HepG2 (cell line): ENCODE measurements around the gene CEP164. TPM values are rescaled to one million over a fixed set of nuclear protein-coding genes. Genes with fewer than 3 reads are reported as not detected.
A peak's percentile ranks its signal among the peaks of the same experiment; 100 is the strongest.

Source experiments
- CREB1 ChIP-seq, 2 experiments: fragments of 450-650 bp in 1 of 2; IDR thresholded peaks; 2 replicates each; pipeline ENCODE4 v1.6.1; 2016 to 2017; ENCODE audit warnings: control low read depth in 1 of 2, mild to moderate bottlenecking in 1 of 2, missing compliant biosample characterization in 1 of 2, missing genetic modification characterization in 1 of 2
- EEA1 ChIP-seq: sonication (generic); formaldehyde crosslinking; IDR thresholded peaks from 2 replicates; pipeline ENCODE4 v1.5.1; 2020; ENCODE audit warnings: mild to moderate bottlenecking, missing genetic modification reagents, borderline replicate concordance
- EZH2 ChIP-seq: conservative IDR thresholded peaks from 2 replicates; pipeline ENCODE4 v1.6.1; 2012; ENCODE audit warnings: mild to moderate bottlenecking, low read depth, low read length, moderate library complexity
- FOXA1 ChIP-seq, 2 experiments: fragments of 450-650 bp in 1 of 2; sonication (generic) in 1 of 2; formaldehyde crosslinking in 1 of 2; IDR thresholded peaks; 2 replicates each; pipeline versions ENCODE4 v1.4.0 to v1.6.1; 2016 to 2020; ENCODE audit warnings: missing genetic modification reagents in 1 of 2
- GFI1 ChIP-seq: sonication (generic); formaldehyde crosslinking; IDR thresholded peaks from 2 replicates; pipeline ENCODE4 v1.5.0; 2020; ENCODE audit warnings: missing genetic modification reagents, mild to moderate bottlenecking, borderline replicate concordance
- GTF3A ChIP-seq: sonication (generic); formaldehyde crosslinking; conservative IDR thresholded peaks from 2 replicates; pipeline ENCODE4 v1.4.0; 2020; ENCODE audit warnings: mild to moderate bottlenecking, missing genetic modification reagents
- KDM5B ChIP-seq: sonication (generic); formaldehyde crosslinking; IDR thresholded peaks from 2 replicates; pipeline ENCODE4 v1.4.0; 2020; ENCODE audit warnings: missing genetic modification reagents, mild to moderate bottlenecking, borderline replicate concordance
- MAF1 ChIP-seq: sonication (generic); formaldehyde crosslinking; IDR thresholded peaks from 2 replicates; pipeline ENCODE4 v1.5.0; 2020; ENCODE audit warnings: missing genetic modification reagents, borderline replicate concordance
- NR1H2 ChIP-seq: sonication (generic); formaldehyde crosslinking; IDR thresholded peaks from 2 replicates; pipeline ENCODE4 v1.8.1; 2022; ENCODE audit warnings: low read depth, missing genetic modification reagents, borderline replicate concordance
- RAD51 ChIP-seq: fragments of 450-650 bp; IDR thresholded peaks from 2 replicates; pipeline ENCODE4 v1.6.1; 2016; ENCODE audit warnings: borderline replicate concordance
- RFXAP ChIP-seq: sonication (generic); formaldehyde crosslinking; IDR thresholded peaks from 2 replicates; pipeline ENCODE4 v1.4.0; 2020; ENCODE audit warnings: missing genetic modification reagents, borderline replicate concordance
- ZBTB49 ChIP-seq: sonication (generic); formaldehyde crosslinking; IDR thresholded peaks from 2 replicates; pipeline ENCODE4 v1.4.0; 2020; ENCODE audit warnings: missing genetic modification reagents, borderline replicate concordance
- ZFAT ChIP-seq: sonication (generic); formaldehyde crosslinking; conservative IDR thresholded peaks from 2 replicates; pipeline ENCODE4 v1.8.1; 2023; ENCODE audit warnings: missing genetic modification reagents, inconsistent platforms
- ZFP91 ChIP-seq: sonication (generic); formaldehyde crosslinking; IDR thresholded peaks from 2 replicates; pipeline ENCODE4 v1.9.0; 2022; ENCODE audit warnings: missing genetic modification reagents, mild to moderate bottlenecking, borderline replicate concordance
- ZNF275 ChIP-seq: sonication (generic); formaldehyde crosslinking; IDR thresholded peaks from 2 replicates; pipeline ENCODE4 v1.8.0; 2022; ENCODE audit warnings: missing genetic modification reagents, mild to moderate bottlenecking, inconsistent platforms, borderline replicate concordance
- ZNF33B ChIP-seq: sonication (generic); formaldehyde crosslinking; IDR thresholded peaks from 2 replicates; pipeline ENCODE4 v1.5.1; 2020; ENCODE audit warnings: mild to moderate bottlenecking, missing genetic modification reagents
- ZNF556 ChIP-seq: sonication (generic); formaldehyde crosslinking; IDR thresholded peaks from 2 replicates; pipeline ENCODE4 v1.4.0; 2020; ENCODE audit warnings: mild to moderate bottlenecking, missing genetic modification reagents, borderline replicate concordance
- ZNF557 ChIP-seq: sonication (generic); formaldehyde crosslinking; IDR thresholded peaks from 2 replicates; pipeline ENCODE4 v1.4.0; 2020; ENCODE audit warnings: missing genetic modification reagents
- ZNF713 ChIP-seq: sonication (generic); formaldehyde crosslinking; IDR thresholded peaks from 2 replicates; pipeline ENCODE4 v1.4.0; 2020; ENCODE audit warnings: mild to moderate bottlenecking, missing genetic modification reagents
- ZNF772 ChIP-seq: sonication (generic); formaldehyde crosslinking; IDR thresholded peaks from 2 replicates; pipeline ENCODE4 v1.5.0; 2020; ENCODE audit warnings: mild to moderate bottlenecking, missing genetic modification reagents
- polyA plus RNA-seq, 8 experiments: library from polyadenylated mRNA; depleted of rRNA in 3 of 8; stranded (reverse) in 7 of 8; unstranded in 1 of 8; fragments of >200 nt; fragmentation: Illumina TruSeq in 4 of 8; extraction: Trizol in 4 of 8; gene quantifications; 2 replicates each; pipeline versions ENCODE4 v1.2.1 to v1.2.3, GENCODE V29; 2011 to 2016; ENCODE audit warnings: low read depth in 4 of 8, missing spikeins in 1 of 8, mixed read lengths in 1 of 8; ENCODE audit not compliant: insufficient read depth in 1 of 8
- total RNA-seq, 5 experiments: library from RNA; depleted of rRNA; stranded (reverse); fragments of >200 nt; fragmentation: Illumina TruSeq; extraction: Trizol; gene quantifications; 2 replicates each; pipeline ENCODE4 v1.2.3, GENCODE V29; 2016; ENCODE audit warnings: low read depth in 1 of 5
- TF ChIP-seq, protein P1 (sequence below): sonication (generic); formaldehyde crosslinking; IDR thresholded peaks from 2 replicates; pipeline ENCODE4 v1.4.0; 2020; ENCODE audit warnings: mild to moderate bottlenecking, missing genetic modification reagents
- TF ChIP-seq, protein P2 (sequence below): sonication (generic); formaldehyde crosslinking; IDR thresholded peaks from 2 replicates; pipeline ENCODE4 v1.4.0; 2020; ENCODE audit warnings: missing genetic modification reagents, low read depth, mild to moderate bottlenecking, borderline replicate concordance

The CEP164 gene
- total and polyA plus RNA-seq, 2 of the 13 experiments (the other 11 are each of a cell fraction or from before 2014, with no cell fraction given), result 11.4 to 15.2 TPM

DNA sequence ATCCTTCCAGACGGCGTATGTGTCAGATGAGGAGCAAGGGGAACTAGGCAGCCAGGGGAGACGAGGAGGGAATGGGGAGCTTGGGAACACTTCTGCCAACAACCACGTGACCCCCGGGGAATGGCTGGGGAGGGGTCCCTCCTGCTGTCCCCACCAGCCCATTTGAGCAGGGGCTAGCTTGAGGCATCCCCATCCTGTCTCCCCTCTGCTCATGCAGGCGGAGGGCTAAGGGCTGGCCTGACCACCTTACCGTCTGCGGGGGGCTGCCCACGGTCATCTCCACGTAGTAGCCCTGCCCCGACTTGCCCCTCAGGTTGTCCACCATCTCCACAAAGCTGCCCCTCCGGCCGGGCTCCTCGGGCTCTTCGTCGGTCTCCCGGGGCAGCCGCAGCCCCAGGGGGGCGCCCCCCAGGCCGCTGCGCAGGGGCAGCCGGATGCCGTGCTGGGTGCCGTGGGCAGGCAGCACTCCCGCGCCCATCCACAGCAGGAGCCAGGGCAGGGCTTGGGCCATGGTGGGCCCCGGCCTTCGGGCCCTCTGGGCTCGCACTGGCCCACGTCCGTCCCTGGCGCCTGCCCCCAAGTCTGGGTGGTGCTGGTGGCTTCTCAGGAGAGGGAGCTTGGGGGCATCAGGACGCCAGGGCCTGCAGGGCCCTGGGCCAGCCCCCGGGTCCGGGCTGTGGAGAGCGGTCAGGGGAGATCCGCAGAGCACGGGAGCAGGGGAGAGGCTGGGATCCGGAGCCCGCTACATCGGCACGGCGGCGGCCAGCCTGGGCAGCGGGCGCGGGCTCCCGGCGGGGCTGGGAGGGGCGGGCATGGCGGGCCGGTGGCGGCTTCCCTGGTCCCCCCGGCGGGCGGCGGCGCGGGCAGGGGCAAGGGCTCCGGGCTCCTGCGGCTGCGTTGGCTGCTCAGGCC lies 12.1 kb upstream of the CEP164 start (continued):
- TF ChIP-seq GFI1, result no peak
- no peak for TF ChIP-seq RFXAP (CRISPR knock-in tag)
- TF ChIP-seq, protein P1, sequence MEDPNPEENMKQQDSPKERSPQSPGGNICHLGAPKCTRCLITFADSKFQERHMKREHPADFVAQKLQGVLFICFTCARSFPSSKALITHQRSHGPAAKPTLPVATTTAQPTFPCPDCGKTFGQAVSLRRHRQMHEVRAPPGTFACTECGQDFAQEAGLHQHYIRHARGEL, result no peak
- no peak for TF ChIP-seq ZNF557
- no peak for TF ChIP-seq ZNF713 (CRISPR knock-in tag)
- TF ChIP-seq GTF3A, result no peak
- no peak for TF ChIP-seq ZFAT (CRISPR knock-in tag)
- peak; percentile 22; the same call in 1 of the 2 replicates for TF ChIP-seq ZNF556 (CRISPR knock-in tag)
- TF ChIP-seq ZNF33B, result no peak
- TF ChIP-seq ZNF772 (CRISPR knock-in tag), result no peak
- no peak for TF ChIP-seq EZH2
- no peak for TF ChIP-seq EEA1 (CRISPR knock-in tag)
- no peak for TF ChIP-seq MAF1
- TF ChIP-seq FOXA1 (IDR thresholded peaks at IDR 0.05), result no peak
- no peak for TF ChIP-seq FOXA1 (CRISPR knock-in tag; IDR thresholded peaks at IDR 0.05)
- TF ChIP-seq, protein P2, sequence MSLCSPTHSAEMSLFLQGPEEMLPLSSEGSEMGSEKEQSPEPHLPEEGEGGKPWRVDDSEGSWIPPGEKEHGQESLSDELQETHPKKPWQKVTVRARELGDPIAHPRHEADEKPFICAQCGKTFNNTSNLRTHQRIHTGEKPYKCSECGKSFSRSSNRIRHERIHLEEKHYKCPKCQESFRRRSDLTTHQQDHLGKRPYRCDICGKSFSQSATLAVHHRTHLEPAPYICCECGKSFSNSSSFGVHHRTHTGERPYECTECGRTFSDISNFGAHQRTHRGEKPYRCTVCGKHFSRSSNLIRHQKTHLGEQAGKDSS (CRISPR knock-in tag), result no peak
- no peak for TF ChIP-seq ZNF275 (CRISPR knock-in tag)
- no peak for TF ChIP-seq CREB1 (IDR thresholded peaks at IDR 0.05)
- TF ChIP-seq CREB1 (CRISPR knock-in tag; IDR thresholded peaks at IDR 0.05), result no peak
- no peak for TF ChIP-seq ZBTB49 (CRISPR knock-in tag)
- TF ChIP-seq NR1H2 (CRISPR knock-in tag), result 0 out of 2 replicates have a peak, but pooled peaks have one; percentile 22
- 0 out of 2 replicates have a peak, but pooled peaks have one; percentile 5 for TF ChIP-seq KDM5B (CRISPR knock-in tag)
- peak; percentile 33; the same call in 1 of the 2 replicates for TF ChIP-seq RAD51
- TF ChIP-seq ZFP91 (CRISPR knock-in tag), result peak; percentile 3; the same call in 1 of the 2 replicates
